Ishikawa (cell line): ENCODE data around the gene TUBD1.

ENCODE experiments used
- CEBPB ChIP-seq: IDR thresholded peaks from 2 replicates; pipeline ENCODE4 v1.6.1; 2012
- CREB1 ChIP-seq: IDR thresholded peaks from 2 replicates; pipeline ENCODE4 v1.6.1; 2012; ENCODE audit warnings: low read depth
- EGR1 ChIP-seq: IDR thresholded peaks from 2 replicates; pipeline ENCODE4 v1.6.1; 2012
- EP300 ChIP-seq: IDR thresholded peaks from 2 replicates; pipeline ENCODE4 v1.6.1; 2012; ENCODE audit warnings: borderline replicate concordance
- FOXM1 ChIP-seq: IDR thresholded peaks from 2 replicates; pipeline ENCODE4 v1.6.1; 2012; ENCODE audit warnings: low read depth, borderline replicate concordance
- MAX ChIP-seq: IDR thresholded peaks from 2 replicates; pipeline ENCODE4 v1.6.1; 2012
- NFIC ChIP-seq: IDR thresholded peaks from 2 replicates; pipeline ENCODE4 v1.6.1; 2012
- RAD21 ChIP-seq: IDR thresholded peaks from 2 replicates; pipeline ENCODE4 v1.6.1; 2012; ENCODE audit warnings: low read depth
- TAF1 ChIP-seq: IDR thresholded peaks from 2 replicates; pipeline ENCODE4 v1.6.1; 2012; ENCODE audit warnings: low read depth, mild to moderate bottlenecking
- TCF12 ChIP-seq: IDR thresholded peaks from 2 replicates; pipeline ENCODE4 v1.6.1; 2012; ENCODE audit warnings: low read depth
- TEAD4 ChIP-seq: IDR thresholded peaks from 2 replicates; pipeline ENCODE4 v1.6.1; 2012
- YY1 ChIP-seq: IDR thresholded peaks from 2 replicates; pipeline ENCODE4 v1.6.1; 2012; ENCODE audit warnings: low read depth
- ZBTB7A ChIP-seq: IDR thresholded peaks from 2 replicates; pipeline ENCODE4 v1.6.1; 2012; ENCODE audit warnings: low read depth
- TF ChIP-seq, protein P1 (sequence below): IDR thresholded peaks from 2 replicates; pipeline ENCODE4 v1.6.1; 2012; ENCODE audit warnings: low read depth, mild to moderate bottlenecking
- TF ChIP-seq, protein P2 (sequence below): IDR thresholded peaks from 2 replicates; pipeline ENCODE4 v1.6.1; 2012

TUBD1 gene

GRCh38 chr17:59893676-59894100, 945 bp upstream of the TUBD1 start:
- TF ChIP-seq EP300 (no peak), RAD21 (no peak), YY1 (no peak), FOXM1 (no peak)

GRCh38 chr17:59892251-59892923, 356 bp downstream of the TUBD1 start:
- TF ChIP-seq EP300 (no peak), TCF12 (no peak), ZBTB7A (no peak), TEAD4 (no peak), MAX (no peak), EGR1 (no peak), RAD21 (no peak), CEBPB (no peak), TAF1 (no peak), NFIC (no peak), CREB1 (no peak), YY1 (no peak), FOXM1 (no peak; the same call in 1 of the 2 replicates)
- TF ChIP-seq, protein P1, sequence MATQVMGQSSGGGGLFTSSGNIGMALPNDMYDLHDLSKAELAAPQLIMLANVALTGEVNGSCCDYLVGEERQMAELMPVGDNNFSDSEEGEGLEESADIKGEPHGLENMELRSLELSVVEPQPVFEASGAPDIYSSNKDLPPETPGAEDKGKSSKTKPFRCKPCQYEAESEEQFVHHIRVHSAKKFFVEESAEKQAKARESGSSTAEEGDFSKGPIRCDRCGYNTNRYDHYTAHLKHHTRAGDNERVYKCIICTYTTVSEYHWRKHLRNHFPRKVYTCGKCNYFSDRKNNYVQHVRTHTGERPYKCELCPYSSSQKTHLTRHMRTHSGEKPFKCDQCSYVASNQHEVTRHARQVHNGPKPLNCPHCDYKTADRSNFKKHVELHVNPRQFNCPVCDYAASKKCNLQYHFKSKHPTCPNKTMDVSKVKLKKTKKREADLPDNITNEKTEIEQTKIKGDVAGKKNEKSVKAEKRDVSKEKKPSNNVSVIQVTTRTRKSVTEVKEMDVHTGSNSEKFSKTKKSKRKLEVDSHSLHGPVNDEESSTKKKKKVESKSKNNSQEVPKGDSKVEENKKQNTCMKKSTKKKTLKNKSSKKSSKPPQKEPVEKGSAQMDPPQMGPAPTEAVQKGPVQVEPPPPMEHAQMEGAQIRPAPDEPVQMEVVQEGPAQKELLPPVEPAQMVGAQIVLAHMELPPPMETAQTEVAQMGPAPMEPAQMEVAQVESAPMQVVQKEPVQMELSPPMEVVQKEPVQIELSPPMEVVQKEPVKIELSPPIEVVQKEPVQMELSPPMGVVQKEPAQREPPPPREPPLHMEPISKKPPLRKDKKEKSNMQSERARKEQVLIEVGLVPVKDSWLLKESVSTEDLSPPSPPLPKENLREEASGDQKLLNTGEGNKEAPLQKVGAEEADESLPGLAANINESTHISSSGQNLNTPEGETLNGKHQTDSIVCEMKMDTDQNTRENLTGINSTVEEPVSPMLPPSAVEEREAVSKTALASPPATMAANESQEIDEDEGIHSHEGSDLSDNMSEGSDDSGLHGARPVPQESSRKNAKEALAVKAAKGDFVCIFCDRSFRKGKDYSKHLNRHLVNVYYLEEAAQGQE, result no peak
- TF ChIP-seq, protein P2, sequence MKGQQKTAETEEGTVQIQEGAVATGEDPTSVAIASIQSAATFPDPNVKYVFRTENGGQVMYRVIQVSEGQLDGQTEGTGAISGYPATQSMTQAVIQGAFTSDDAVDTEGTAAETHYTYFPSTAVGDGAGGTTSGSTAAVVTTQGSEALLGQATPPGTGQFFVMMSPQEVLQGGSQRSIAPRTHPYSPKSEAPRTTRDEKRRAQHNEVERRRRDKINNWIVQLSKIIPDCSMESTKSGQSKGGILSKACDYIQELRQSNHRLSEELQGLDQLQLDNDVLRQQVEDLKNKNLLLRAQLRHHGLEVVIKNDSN, result no peak

GRCh38 chr17:59890720-59891119, 2.0 kb downstream of the TUBD1 start:
- TF ChIP-seq, protein P1, result no peak
- TF ChIP-seq FOXM1 (no peak), NFIC (no peak)

DNA sequence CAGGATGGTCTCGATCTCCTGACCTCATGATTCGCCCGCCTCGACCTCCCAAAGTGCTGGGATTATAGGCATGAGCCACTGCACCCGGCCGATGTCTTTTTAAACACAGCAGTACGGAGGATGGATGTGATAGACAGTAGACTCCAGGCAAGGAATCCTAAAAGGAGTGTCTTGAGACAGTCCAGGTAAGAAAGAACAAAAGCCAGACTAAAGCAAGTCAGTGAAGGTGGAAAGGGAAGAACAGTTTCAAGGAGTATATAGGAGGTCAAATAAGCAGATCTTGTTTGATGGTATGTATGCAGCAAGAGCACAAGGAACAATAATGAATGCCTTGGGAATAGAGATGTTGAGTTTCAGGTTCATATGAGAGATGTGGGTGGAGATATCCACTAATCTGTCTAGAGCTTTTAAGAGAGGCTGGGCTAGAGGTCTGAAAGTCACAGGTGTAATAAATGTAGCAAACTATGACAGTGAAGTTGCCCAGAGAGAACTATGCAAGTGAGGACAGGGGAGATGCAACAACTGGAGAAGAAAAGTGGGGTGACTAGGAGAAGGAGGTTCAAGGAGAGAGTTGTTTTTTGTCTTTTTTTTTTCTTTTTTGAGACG, 4.5 kb downstream of the TUBD1 start:
- TF ChIP-seq MAX (no peak), TEAD4 (no peak)

GRCh38 chr17:59884861-59885260, 7.9 kb downstream of the TUBD1 start:
- TF ChIP-seq TEAD4 (no peak), RAD21 (no peak)

DNA sequence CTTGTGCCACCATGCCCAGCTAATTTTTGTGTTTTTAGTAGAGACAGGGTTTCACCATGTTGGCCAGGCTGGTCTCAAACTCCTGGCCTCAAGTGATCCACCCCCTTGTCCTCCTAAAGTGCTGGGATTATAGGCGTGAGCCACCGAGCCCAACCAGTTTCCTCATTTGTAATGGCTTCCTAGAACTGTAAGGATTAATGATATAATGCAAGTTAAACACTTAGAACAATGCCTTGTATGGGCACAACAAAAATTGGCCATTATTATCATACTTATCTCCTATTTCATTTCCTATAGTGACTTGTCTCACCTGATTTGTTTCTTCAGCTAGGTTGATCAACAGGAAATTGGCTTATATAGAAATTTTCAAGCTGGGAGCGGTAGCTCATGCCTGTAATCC, 14.1 kb downstream of the TUBD1 start:
- TF ChIP-seq, protein P1, result no peak
- TF ChIP-seq CREB1, result no peak
